ENCODE measurements around the gene SPDEF.

GRCh38 chr6:34553750-34554149 lies 2.4 kb downstream of the SPDEF start:
- TF ChIP-seq, protein P1, sequence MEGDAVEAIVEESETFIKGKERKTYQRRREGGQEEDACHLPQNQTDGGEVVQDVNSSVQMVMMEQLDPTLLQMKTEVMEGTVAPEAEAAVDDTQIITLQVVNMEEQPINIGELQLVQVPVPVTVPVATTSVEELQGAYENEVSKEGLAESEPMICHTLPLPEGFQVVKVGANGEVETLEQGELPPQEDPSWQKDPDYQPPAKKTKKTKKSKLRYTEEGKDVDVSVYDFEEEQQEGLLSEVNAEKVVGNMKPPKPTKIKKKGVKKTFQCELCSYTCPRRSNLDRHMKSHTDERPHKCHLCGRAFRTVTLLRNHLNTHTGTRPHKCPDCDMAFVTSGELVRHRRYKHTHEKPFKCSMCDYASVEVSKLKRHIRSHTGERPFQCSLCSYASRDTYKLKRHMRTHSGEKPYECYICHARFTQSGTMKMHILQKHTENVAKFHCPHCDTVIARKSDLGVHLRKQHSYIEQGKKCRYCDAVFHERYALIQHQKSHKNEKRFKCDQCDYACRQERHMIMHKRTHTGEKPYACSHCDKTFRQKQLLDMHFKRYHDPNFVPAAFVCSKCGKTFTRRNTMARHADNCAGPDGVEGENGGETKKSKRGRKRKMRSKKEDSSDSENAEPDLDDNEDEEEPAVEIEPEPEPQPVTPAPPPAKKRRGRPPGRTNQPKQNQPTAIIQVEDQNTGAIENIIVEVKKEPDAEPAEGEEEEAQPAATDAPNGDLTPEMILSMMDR (IDR thresholded peaks at IDR 0.05): no peak
- TF ChIP-seq EZH2phosphoT487 (IDR thresholded peaks at IDR 0.05): no peak
- TF ChIP-seq EZH2 (IDR thresholded peaks at IDR 0.05): no peak
